ENCODE results near the gene TBC1D3H.
"Not testable (repeated sequence)": the region's sequence is repeated elsewhere in the genome, so short reads cannot be mapped to it uniquely, and the experiment has no call there.

TBC1D3H gene

GRCh38 chr17:36388385-36389245 is at the start of gene TBC1D3H:
TBC1D3H (minus strand) TSS chr17:36388435; CDS start chr17:36386895, 1,540 bp downstream.
- H3K4me3 ChIP-seq (ENCODE audit: low read depth, low read length); POLR2A ChIA-PET; CTCF ChIA-PET; DNase-seq (ENCODE audit: low read depth, low spot score): not testable (repeated sequence)

DNA sequence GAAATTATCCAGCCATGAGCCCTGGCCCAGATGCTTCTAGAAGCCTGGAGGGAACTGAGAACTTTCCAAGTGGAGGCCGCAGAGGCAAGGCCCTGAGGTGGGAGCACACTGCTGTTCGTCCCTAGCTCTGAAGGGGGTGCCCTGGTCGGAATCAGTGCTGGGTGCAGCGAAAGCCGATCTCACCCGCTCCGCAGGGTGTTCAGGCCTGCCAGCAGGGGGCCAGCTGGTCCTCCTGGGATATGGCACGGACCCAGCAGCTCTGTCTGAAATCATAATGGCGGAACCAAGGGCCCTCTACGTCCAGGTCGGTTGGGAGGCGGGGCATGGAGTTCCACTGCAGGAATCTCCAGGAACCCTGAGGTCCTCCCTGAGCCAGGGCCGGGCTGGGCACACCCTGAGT is 40.7 kb upstream of the TBC1D3H start:
- H3K4me3 ChIP-seq (ENCODE audit: low read depth, low read length); CTCF ChIA-PET; POLR2A ChIA-PET; DNase-seq (ENCODE audit: low read depth, low spot score): not testable (repeated sequence)

GRCh38 chr17:36415180-36415941 is 27.1 kb upstream of the TBC1D3H start:
- POLR2A ChIA-PET, result not testable (repeated sequence)

GRCh38 chr17:36390943-36391645 is 2.9 kb upstream of the TBC1D3H start:
- DNase-seq (ENCODE audit: low read depth, low spot score); POLR2A ChIA-PET; CTCF ChIA-PET; H3K4me3 ChIP-seq (ENCODE audit: low read depth, low read length): not testable (repeated sequence)

More at GRCh38 chr17:36415180-36415941, 27.1 kb upstream of the TBC1D3H start:
- CTCF ChIA-PET; H3K4me3 ChIP-seq (ENCODE audit: low read depth, low read length); DNase-seq (ENCODE audit: low read depth, low spot score): not testable (repeated sequence)

DNA sequence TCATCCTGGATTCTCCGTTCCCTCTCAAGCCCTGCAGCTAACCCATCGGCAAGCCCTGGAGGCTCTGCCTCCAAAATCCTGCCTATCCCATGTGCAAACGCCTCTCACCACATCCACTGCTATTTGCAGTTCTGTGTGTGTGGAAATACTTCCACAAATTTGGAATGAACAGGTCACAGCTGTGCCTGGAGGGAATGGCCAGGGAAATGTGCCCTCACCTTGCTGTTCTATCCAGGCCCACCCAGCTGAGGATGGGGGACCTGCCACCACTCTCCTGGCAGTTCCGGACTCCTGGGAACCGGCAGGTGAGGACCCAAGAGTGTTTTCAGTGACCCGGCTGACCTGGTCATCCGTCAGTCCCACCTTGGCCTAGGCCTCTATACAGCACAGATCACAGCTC is 12.3 kb downstream of the TBC1D3H start:
- H3K4me3 ChIP-seq (ENCODE audit: low read depth, low read length); POLR2A ChIA-PET; DNase-seq (ENCODE audit: low read depth, low spot score); CTCF ChIA-PET: not testable (repeated sequence)

- DNase-seq (ENCODE audit: low read depth, low spot score); CTCF ChIA-PET; H3K4me3 ChIP-seq (ENCODE audit: low read depth, low read length); POLR2A ChIA-PET: not testable (repeated sequence)
Measured at GRCh38 chr17:36362496-36362895, 25.7 kb downstream of the TBC1D3H start.
